Activated CD8-positive, alpha-beta memory T cell treated with anti-CD3 and anti-CD28 coated beads, Interleukin-2, amount 50 U/mL, for 24 hours (primary cell): ENCODE results near the gene SMPD2.

Experiments used
- DNase-seq: peaks from one replicate; pipeline ENCODE4 v3.0.0-alpha.2; 2020; ENCODE audit errors: extremely low read depth

Gene SMPD2

GRCh38 chr6:109485266-109485935 is 44.9 kb downstream of the SMPD2 start:
- no peak for DNase-seq

- DNase-seq: no peak
These were observed 45.5 kb downstream of the SMPD2 start for GRCh38 chr6:109486068-109486467.

- no peak for DNase-seq
These were observed 47.5 kb downstream of the SMPD2 start for GRCh38 chr6:109488001-109488400.

GRCh38 chr6:109490713-109491112 is 50.2 kb downstream of the SMPD2 start:
- DNase-seq: no peak

GRCh38 chr6:109491207-109491938 is 50.8 kb downstream of the SMPD2 start:
- DNase-seq: no peak
